Stimulated activated naive CD4-positive, alpha-beta T cell treated with Interleukin-2 at 50 U/mL for 16 hours (primary cell): ENCODE data around the gene HDAC8.

ENCODE experiments used
- DNase-seq: peaks from one replicate; lab custom pipeline; 2025; lab: John Stamatoyannopoulos, UW

The HDAC8 gene

DNA sequence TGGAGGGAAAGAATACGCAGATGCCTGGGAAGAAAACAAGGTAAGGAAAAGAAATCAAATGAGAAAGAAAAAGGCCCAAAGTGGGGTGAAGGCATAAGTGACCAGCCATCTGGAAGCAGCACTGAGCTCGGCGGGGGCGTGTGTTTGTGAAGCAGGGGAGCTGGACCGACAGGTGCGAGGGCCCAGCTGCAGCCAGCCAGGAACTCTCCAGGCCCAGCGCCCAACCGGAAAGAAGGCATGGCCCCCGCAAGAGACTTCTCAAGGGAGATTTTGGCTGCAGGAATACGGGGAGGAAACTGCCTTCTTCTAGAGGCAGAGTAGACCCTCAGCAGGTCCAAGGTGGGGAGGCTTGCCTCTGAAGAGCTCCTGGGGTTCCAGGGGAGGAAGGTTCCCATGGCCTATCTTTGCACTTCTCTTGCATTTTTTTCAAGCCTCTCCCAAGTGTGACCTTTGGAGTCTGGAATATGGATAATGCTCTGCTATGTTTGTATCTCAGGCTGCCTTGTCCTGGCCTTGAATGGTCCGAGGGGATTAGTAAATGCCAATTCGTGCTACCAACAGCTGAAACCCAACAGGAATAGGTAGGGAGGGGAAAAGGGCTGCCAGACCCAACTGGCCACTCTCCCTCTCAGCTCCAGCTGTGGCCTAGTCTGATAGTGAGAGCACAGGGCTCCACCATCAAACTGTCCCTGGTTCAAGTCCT is 256.1 kb downstream of the HDAC8 start:
- DNase-seq, result no peak

DNA sequence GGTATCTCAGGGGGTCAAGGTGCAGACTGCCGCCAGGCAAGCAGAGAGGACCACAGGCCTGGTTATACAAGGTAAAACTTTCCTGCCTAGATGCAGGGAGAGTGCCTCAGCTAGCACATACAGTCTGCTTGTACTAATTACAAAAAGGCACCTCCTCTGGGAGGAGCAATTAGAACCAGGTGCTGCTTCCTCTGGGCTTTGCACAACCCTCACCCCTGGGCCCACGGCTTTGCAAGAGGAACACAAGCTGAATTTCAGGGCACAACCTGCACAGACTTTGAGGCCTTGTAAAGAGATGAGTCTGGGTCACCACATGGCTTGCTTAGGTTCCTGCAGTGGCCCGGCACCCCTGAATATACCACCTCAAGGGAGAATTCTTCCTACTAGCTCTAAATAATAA is 257.8 kb downstream of the HDAC8 start:
- no peak for DNase-seq

DNA sequence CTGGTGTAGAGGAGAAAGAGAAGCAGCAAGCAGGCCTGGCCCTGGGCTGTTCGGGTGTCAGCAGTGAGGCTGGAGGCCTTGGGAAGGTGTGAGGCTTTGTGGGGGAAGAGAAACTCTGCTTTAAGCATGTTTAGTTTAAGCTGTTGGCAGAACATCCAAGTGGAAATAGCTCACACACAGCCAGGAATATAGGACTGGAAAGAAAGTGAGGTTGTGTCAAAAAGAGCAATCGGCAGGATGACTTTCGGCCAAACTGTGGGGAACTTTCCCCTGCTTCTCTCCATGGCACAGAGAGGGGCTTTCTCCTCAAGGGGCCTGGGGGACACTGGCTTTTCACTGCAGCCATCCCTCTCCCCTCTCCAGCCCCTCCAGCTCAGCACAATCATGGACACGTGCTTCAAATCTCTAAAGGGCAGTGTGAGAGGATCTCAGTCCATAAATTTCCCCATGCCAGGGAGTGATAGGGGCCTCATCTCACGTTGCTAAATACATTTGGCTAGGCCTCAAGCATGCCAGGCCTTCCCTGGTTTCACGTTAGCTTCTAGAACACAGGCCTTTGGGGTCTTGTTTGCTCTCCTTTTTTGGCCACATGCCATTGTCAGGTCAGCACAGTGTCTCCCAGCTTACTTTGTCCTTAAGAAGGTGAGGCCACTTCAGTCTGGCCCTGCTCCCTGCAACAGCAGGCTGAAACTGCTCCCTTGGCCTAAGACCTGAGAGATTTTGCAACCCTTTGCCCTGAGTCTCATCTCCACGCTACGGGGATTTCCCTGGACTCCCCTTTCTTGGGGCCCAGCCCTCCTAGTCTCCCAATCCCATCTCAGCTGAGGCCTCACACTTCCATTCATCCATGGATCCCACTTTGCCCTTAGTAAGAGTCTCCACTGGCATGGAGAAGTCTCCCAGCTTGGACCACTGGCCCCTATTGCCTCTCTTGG is 258.7 kb downstream of the HDAC8 start:
- DNase-seq, result no peak

DNA sequence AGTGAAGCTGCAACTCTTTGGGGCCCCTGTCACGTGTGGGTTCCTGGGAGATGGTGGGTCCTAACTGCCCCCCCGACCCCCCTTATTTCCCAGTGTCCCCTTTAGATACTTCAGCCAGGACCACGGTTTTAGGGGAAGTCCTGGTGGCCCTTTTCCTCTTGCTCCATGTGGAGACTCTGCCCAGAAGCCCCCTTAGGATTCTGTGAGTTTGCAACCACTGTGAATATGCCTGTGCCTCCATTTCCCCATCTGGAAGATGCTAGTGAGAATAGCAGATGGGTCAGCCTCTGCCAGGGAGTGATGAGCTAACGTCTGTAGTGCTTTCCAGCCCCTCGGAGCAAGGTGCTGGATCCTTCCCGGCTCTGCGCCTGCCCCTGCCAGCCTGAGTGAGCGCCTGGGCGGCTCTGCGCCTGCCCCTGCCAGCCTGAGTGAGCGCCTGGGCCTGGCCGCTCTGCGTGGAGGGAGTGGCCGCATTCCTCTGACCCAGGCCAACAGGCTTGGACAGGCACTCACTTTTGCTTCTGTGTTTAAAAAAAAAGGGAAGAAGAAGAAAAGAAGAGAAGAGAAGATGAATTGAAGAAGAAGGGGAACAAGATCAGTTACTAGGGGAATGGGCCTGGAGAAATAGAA is 260.2 kb downstream of the HDAC8 start:
- DNase-seq, result no peak

GRCh38 chrX:72309297-72310071 is 263.2 kb downstream of the HDAC8 start:
- no peak for DNase-seq

DNA sequence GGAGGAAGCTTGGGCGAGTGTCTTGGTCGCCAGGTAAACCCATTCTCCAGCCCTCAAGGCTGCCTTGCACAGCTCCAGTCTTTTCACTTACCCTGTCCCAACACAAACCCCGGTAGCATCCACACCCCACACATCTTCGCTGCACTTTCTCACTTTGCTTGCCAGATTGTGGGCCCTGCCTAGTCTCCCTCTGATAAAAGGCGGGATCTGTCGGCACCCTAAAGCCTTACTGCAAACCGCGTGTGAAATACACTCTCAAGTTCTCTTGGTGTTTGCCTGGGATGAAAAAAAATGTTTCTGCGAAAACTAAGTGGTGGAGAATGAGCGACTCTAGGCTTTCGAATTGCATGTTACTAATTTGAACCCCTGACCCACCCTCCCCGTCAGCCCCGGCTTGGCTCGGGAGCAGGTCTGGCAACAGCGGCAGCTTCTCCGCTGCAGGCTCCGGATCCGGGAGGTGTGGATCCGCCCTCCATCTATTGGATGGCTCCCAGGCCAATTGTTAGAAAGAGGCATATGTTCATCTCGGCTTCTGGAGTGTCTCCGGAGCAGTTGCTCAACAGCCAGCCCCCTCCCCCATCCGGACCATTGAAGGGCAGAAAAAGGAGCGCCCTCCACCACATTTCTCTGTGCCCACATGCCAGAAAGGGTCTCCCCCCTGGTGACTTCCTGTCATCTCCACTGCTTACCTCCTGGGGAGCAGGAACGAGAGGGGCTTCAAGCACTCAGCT is 263.9 kb downstream of the HDAC8 start:
- DNase-seq, result peak; percentile 4

DNA sequence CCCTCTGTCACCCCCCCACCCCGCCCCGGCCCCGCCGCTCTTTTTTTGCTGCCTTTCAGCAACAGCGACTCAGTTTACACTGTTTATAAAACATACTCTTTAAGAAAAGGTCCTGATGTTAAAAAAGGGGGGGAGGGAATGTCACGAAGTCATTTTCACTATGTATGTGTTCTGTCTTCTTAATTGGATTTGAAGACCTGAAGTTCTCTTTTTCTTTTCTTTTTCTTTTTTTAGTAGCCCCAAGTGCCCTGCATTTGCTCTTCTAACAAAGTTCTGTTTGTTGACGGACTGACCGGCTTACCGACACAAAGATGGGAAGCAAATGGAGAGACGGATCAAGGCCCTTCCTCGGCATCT is 264.5 kb downstream of the HDAC8 start:
- no peak for DNase-seq

- no peak for DNase-seq
Observed at GRCh38 chrX:72307646-72308051, 265.0 kb downstream of the HDAC8 start.

DNA sequence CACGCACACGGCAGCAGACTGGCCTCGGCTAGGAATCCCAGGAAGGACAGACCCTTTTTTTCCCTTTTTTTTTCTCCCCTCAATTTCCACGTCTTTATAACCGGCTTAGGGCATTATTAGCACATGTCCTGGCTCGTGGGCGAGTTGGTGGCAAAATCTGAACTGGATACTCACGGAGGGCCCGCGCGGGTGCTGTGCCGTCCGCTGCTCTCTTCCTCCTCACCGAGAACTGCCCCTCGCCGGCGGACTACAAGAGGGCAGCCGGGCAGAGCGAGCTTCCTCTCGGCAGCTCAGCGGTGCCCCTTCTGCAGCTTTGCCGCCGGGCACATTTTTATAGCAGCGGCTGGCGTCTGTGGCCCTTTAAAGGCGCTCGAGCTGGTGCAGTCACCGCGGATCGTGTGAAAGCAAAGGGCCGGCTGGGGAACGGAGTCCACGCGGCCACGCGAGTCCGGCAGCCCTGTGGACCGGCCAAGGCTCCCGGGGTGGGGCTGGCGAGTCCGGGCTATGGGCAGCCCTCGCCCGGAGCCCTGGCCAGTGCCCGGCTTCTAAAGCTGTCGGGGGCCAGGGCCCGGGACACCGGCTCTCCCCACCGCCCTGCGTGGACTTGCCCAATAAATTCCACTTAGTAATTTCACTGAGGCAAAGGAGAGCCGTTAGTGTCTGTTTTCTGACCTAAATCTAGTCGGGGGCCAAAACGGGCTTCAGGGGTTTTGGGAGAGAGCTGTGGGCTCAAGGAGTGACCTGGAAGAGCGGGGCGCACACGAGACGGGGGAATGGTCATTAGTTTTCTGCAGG is 265.6 kb downstream of the HDAC8 start:
- peak; percentile 27 for DNase-seq

- DNase-seq, result no peak
Observed at GRCh38 chrX:72306085-72306801, 266.4 kb downstream of the HDAC8 start.

DNA sequence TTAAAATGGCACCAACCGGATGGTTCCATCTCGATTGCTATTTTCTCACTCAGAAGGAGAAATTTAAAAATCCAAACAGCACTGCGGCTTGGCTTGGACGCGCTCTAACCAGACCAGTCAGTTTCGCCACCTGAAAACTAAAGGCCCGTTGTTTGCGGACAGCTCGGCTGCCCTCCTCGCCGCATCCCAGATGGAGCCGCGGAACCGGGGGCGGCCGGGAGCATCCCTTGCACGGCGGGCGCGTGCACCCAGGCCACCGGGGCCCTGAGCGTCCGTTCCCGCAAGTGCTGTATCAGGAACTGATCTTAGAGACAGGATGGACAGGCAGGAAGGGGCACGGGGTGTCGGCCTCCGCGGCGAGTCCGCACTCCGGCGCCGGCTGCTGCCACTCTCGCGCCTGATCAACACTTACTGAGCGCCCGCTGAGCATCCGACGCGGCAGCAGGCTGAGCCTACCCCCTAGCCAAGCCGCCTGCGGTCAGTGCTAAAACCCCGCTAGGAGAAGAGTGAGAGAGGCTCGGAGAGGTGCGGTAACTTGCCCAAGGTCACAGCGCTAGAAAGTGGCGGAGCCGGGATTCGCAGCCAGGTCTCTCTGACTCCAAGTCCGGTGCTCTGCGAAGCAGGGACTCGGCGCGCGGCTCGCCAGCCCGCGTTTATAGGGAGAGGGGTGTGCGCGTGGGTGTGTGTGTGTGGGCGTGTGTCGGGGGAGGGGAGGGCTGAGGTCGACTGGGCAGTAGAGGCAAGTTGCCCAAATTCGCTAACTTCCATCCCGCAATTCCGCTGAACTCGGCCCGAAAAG is 267.2 kb downstream of the HDAC8 start, which contains the start of gene CITED1:
CITED1 (minus strand) TSS at position 629 of the 799 bp plus-strand sequence. CDS start 3,045 bp downstream, outside the sequence.
- DNase-seq, result peak; percentile 5

GRCh38 chrX:72304877-72305276 is 267.8 kb downstream of the HDAC8 start:
- no peak for DNase-seq

GRCh38 chrX:72301781-72302180 is 270.9 kb downstream of the HDAC8 start:
- DNase-seq, result no peak

DNA sequence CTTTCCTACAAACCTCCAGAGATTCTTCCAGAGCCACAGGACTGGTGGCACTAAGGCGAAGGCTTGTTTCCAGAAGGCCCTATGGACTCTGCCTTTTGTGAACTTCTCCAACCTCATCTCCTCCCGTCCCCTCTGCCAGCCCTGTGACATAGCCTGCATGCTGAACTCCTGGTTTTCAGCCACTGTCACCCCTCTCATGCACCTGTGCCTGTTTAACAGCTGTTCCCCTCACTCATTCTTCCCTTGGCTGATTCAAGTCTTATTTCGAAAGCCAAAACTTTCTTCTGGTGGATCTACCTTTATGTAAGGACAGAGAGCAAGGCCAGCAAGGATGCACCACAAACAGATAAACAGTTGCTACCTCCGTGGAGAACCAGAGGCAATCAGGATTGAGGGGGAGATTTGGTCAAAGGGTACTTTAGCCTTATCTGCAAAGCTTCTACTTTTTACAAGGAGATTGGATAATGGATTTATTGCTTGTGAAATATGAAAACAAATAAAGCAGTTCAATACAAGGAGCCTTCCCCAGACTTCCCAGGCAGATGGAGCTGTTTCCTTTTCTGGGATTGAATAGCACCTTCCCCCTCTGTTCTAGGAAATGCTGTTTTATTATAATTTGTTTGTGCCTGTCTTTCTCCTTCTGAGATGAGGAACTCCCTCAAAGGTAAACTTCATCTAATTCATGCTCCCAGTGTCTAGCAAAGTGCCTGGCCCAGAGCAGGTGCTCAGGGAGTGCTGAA is 272.6 kb downstream of the HDAC8 start:
- no peak for DNase-seq

GRCh38 chrX:72297953-72298730 is 274.5 kb downstream of the HDAC8 start:
- no peak for DNase-seq

GRCh38 chrX:72296991-72297390 is 275.7 kb downstream of the HDAC8 start:
- no peak for DNase-seq

GRCh38 chrX:72295745-72296144 is 276.9 kb downstream of the HDAC8 start:
- DNase-seq, result no peak
